ENCODE results near the gene FOXD4L3.
"Not testable (repeated sequence)": the region's sequence is repeated elsewhere in the genome, so short reads cannot be mapped to it uniquely, and the experiment has no call there.

Gene FOXD4L3

DNA sequence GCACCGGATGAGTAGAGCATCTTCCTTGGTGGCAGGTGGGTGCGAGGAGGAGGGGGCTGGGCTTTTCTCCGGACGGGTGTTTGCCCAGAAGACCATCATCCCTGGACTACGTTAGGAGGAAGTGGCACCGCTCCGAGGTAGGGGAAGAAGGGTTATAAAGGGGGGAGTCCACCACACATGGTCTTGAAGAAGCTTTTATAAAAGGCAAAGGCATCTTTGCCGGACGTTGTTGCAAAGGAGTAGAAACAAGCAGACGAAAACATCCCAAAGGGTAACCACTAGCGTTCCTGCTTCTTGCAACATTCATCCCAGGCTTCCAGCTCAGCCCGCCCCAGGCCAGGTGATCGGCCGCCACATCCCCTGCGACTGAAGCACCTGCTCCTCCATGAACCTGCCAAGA, at the start of gene FOXD4L3:
TSS of gene FOXD4L3 (plus strand) at position 301 of the 400 bp plus-strand sequence. CDS start at position 386, 85 bp downstream.
- not testable (repeated sequence) for DNase-seq

- not testable (repeated sequence) for DNase-seq
Measured at GRCh38 chr9:68281041-68281440, 21.6 kb upstream of the FOXD4L3 start.

DNA sequence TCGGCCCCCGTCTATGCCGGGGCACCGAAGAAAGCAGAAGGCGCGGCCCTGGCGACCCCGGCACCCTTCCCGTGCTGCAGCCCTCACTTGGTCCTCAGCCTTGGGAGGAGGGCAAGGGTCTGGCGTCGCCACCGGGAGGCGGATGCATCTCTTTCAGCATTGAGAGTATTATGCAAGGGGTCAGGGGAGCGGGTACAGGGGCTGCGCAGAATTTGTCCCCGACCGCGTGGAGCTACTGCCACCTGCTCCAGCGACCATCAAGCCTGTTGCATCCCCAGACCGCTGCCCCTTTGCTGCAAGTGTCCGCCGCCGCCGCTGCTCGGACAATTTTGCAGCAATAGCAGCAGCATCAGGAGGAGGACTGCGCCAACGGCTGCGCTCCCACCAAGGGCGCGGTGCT, 1.1 kb downstream of the FOXD4L3 start:
- not testable (repeated sequence) for DNase-seq

- DNase-seq = not testable (repeated sequence)
Measured at GRCh38 chr9:68304212-68304611, 1.5 kb downstream of the FOXD4L3 start.

- DNase-seq = not testable (repeated sequence)
Measured at GRCh38 chr9:68304777-68305176, 2.1 kb downstream of the FOXD4L3 start.

DNA sequence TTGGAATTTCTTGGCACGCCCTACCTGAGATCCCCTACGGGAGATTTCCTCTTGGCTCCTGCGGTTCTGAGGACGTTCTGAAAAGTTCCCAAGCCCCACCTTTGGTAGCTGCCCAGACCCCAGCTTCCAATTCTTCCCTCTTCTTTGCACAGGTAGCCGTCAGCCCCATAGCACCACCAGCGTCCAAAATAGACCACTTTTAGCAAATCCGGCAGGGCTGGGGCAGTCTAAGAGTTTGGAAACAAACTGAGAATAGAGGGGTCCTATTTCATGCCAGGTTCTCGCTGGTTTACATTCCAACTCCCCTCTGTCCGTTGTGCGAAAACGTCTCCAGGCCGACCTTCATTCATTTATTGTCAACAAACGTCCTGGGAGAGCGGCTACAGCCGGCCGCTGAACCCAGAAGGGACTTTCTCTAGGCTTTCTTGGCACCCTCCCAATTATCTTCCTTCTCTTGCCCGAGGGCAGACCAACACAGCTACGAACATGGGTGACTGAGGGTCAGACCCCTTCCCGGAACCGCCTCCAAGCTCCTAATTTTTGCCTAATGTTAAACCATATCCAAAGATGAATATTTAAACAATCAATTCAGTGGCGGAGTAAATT, 3.1 kb downstream of the FOXD4L3 start:
- not testable (repeated sequence) for DNase-seq

DNA sequence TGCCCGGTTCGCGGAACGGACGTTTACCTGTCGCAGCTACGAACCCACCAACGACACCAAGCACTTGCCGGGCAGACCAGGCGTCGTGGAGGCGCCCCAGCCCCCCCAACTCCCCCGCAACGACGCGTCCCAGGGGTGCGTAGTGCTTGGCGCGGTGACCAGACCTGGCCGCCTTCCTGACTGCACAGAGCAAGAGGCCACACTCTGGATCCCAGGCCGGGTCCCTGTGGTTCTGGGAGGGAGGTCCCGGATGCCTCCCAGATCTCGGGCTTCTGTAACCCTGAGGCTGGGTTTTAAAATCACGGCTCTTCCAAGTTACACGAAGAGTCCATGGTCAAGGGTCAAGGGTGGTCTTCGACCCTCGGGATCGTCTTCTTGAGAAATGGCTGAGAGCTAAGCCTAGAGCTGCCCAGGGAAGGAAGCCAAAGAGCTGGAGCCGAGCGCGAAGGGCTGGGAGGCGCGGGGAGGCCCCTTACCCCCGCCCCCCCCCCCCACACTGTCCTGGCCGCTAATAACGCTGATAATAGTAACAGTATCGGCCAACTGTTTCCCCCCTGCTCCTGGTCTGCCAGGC, 3.8 kb downstream of the FOXD4L3 start:
- not testable (repeated sequence) for DNase-seq

DNA sequence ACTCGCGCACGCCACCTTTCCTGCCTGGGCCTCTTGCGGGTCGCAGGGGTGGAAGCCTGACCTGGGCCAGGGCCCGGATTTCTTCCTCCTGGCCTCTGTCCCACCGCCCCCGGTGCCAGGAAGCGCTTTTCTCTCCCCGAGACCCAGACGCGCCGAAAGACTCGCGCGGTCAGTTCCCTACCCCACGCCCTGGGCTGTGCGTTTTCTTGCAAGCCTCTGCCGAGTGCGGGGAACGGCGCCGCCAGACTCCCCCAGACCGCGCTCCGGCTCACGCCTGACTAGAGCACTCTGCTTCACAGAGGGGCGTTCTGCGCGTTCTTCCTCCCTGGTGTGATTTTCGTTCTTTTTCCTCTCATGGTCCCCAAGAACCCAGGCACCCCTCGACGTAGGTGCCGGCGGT, 4.5 kb downstream of the FOXD4L3 start:
- DNase-seq = not testable (repeated sequence)

DNA sequence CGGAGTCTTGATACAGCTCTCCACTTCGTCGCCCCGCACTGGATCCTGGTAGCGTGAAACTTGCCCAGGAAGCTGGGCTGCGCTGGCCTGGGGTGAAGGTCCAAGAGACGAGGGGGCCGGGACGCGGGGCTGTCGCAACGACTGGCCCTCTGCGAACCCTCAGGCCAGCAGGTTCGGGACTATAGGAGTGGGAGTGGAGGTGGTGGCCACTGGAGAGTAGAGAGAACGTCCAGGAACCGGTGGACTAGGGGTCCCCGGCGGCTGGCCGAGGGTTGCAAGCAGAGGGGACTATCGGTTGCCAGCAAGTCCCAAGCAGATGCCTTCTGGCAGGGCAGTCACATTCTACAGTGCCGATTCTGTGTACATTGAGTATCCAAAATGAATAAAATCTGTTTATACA, 5.0 kb downstream of the FOXD4L3 start:
- not testable (repeated sequence) for DNase-seq

GRCh38 chr9:68311208-68311607, 8.5 kb downstream of the FOXD4L3 start:
- not testable (repeated sequence) for DNase-seq

DNA sequence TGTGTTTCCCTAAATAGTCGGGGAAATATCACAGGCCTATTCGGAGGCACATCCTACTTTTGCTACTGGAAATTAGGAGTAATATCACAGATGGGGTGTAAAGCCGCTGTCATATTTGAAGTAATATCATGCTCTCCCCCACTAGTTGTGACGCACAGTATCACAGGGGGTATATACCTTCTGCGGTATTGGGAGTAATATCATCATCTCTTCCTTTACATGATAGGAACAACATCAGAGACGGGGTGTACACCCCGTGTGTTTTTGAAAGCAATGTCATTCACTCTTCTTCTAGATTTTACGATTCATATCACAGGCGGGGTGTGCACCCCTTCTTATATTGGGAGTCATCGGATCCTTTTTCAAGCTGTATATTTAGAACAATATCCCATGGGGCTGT, 15.5 kb downstream of the FOXD4L3 start:
- DNase-seq = not testable (repeated sequence)

DNA sequence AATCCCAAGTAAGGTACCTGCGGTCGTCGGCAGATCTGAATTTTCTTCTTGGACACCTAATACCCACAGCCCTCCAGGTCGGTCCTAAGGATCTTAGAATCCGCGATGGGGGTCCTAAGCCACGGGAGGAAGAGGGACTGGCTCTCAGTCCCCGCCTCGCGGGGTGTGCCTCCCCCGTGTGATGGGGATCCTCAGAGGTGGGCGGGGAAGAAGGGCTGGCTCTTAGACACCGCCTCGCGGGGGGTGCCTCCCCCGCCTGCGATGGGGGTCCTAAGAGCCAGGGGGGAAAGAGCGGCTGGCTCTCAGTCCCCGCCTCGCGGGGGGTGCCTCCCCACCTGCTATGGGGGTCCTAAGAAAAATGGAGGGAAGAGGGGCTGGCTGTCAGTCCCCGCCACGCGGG, 21.1 kb downstream of the FOXD4L3 start:
- DNase-seq = not testable (repeated sequence)

GRCh38 chr9:68324518-68324917, 21.9 kb downstream of the FOXD4L3 start:
- DNase-seq = not testable (repeated sequence)

- DNase-seq = not testable (repeated sequence)
Measured at GRCh38 chr9:68329106-68329505, 26.4 kb downstream of the FOXD4L3 start.

GRCh38 chr9:68330531-68331173, 28.0 kb downstream of the FOXD4L3 start:
- DNase-seq = not testable (repeated sequence)

- not testable (repeated sequence) for DNase-seq
Measured at GRCh38 chr9:68332122-68332521, 29.5 kb downstream of the FOXD4L3 start.

DNA sequence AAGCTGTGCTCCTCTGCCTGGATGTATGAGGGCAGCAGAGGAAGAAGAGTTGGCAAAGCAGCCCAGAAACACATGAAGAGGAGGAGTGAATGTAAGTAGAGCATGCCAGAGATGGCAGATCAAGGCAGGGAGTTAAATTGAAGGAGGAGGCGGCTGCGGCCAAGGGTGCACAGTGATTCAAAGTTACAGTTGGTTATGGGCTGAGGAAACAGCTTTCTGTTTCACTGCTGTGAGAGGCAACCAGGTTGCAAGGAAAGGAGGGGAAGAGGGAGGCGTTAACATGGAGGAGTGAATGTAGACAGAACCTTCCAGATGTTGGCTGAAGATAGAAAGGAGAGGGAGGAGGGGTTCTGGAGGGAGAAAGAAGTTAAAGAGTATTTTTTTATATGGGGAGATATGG, 33.3 kb downstream of the FOXD4L3 start:
- not testable (repeated sequence) for DNase-seq

GRCh38 chr9:68336639-68337339, 34.1 kb downstream of the FOXD4L3 start:
- not testable (repeated sequence) for DNase-seq

DNA sequence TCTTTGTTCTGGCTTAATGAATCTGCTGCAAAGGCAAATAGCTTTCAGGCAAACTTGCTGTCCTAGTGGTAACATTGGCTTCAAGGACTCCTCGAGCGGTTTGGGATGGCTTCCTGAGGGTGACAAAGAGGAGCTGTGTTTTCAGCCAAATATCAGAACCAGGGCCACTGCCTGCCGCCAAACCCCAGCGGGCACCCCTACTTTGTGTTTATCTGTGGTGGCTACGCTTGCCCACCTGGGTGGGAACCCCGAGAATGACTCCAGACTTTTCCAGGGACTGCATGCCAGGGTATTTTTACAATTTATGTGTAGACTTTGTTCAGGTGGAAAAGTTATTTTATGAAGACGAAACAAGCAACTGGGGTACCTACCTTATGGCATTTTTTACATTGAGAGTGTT, 35.3 kb downstream of the FOXD4L3 start:
- not testable (repeated sequence) for DNase-seq

- not testable (repeated sequence) for DNase-seq
Measured at GRCh38 chr9:68342265-68343025, 39.8 kb downstream of the FOXD4L3 start.

DNA sequence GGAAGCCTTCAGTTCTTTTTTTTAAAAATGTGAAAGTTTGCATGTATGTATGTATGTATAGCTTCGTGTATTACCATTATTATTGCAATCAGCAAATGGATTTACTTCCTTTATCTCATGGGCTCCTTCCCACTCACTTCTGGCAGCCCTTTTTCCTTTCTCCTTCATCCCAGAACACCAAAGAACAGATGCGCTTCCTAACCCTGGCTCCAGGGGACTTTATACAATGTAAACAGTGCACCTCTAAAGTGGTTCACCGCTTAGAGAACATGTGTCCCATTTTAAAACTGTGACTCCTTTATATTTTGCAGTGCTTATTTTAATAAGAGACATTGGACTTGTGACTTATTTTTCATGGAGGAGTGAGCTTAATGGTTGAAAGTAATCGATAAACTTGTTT, 40.6 kb downstream of the FOXD4L3 start:
- DNase-seq = not testable (repeated sequence)

- DNase-seq = not testable (repeated sequence)
Measured at GRCh38 chr9:68343992-68344391, 41.3 kb downstream of the FOXD4L3 start.

DNA sequence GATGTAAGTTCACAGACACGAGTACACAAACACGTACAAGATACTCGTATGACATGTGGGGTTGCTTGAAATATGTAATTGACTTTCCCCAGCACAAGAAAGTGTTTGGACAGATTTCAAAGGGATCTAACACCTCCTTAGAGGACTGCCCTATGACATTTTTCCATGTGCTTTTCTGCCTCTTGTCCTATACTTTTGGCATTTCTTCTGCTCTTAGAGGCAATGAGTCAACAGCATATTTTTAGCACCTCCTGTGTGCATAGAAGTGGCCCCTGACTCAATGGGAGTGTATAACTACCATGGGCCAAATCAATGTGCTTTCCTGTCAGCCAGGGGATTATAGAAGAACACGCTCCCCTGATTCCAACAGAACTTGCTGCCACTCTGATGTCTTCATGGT, 49.0 kb downstream of the FOXD4L3 start:
- DNase-seq = not testable (repeated sequence)
